Tracheal epithelial cell (primary cell): ENCODE measurements around the gene POU2F3. TPM values are rescaled to one million over a fixed set of nuclear protein-coding genes. Genes with fewer than 3 reads are reported as not detected.

Source experiments
- total RNA-seq: library from RNA; depleted of rRNA; stranded (reverse); fragments of >200 nt; gene quantifications from 2 replicates; pipeline ENCODE4 v1.2.1, GENCODE V29; 2014

The POU2F3 gene
- 0.24 TPM in 1 of 2 replicates, not detected in the other for total RNA-seq

GRCh38 chr11:120239713-120240640 is at the start of gene POU2F3:
TSS of gene POU2F3 (plus strand) at chr11:120240140. CDS start at chr11:120240344, 204 bp downstream.

GRCh38 chr11:120210626-120211521 is 29.1 kb upstream of the POU2F3 start, which contains the start of gene OAF:
TSS of gene OAF (plus strand) at chr11:120211032. CDS start at chr11:120211280, 248 bp downstream.

GRCh38 chr11:120324932-120325810 is 85.2 kb downstream of the POU2F3 start, which contains the start of gene TLCD5:
TSS of gene TLCD5 (plus strand) at chr11:120325299. CDS start at chr11:120327442, 2,143 bp downstream.

GRCh38 chr11:120335908-120336640 is 96.1 kb downstream of the POU2F3 start, which contains the start of gene ARHGEF12:
TSS of gene ARHGEF12 (plus strand) at chr11:120336413. CDS start at chr11:120337244, 831 bp downstream.

Other genes with a start within 250 kb of the POU2F3 start
- gene TRIM29, start 102.0 kb upstream of the POU2F3 start, total RNA-seq: 488 and 512 TPM in 2 replicates
- gene OAF, start 29.1 kb upstream of the POU2F3 start, total RNA-seq: 14.1 and 35.2 TPM in 2 replicates
- 0.64 and 2.2 TPM in 2 replicates for gene TLCD5, start 85.2 kb downstream of the POU2F3 start, total RNA-seq
- 66.7 and 90.2 TPM in 2 replicates for gene ARHGEF12, start 96.3 kb downstream of the POU2F3 start, total RNA-seq